Endodermal cell (in vitro differentiated cells): ENCODE data around the gene ADARB1. TPM values are rescaled to one million over a fixed set of nuclear protein-coding genes. Genes with fewer than 3 reads are reported as not detected.

Experiments used
- DNase-seq: peaks from one replicate; pipeline ENCODE4 v3.0.0-alpha.2; 2017
- H3K27ac ChIP-seq: 2 replicates; pipeline ENCODE4 v1.5.1; 2013; ENCODE audit warnings: mild to moderate bottlenecking, low read depth, low read length, moderate library complexity
- H3K27me3 ChIP-seq: 2 replicates; pipeline ENCODE4 v1.6.1; 2013; ENCODE audit warnings: mild to moderate bottlenecking, low read length, moderate library complexity; ENCODE audit not compliant: insufficient read depth, control insufficient read depth, poor library complexity, severe bottlenecking
- H3K36me3 ChIP-seq: 2 replicates; pipeline ENCODE4 v1.7.0; 2013; ENCODE audit warnings: mild to moderate bottlenecking, low read length, moderate library complexity; ENCODE audit not compliant: control insufficient read depth, insufficient read depth
- H3K4me1 ChIP-seq: one replicate; pipeline ENCODE4 v1.7.0; 2013; ENCODE audit warnings: low read length; ENCODE audit not compliant: control insufficient read depth, insufficient read depth
- H3K4me3 ChIP-seq: 2 replicates; pipeline ENCODE4 v1.5.1; 2013; ENCODE audit warnings: mild to moderate bottlenecking, low read length, moderate library complexity
- H3K9ac ChIP-seq: 2 replicates; pipeline ENCODE4 v1.6.1; 2013; ENCODE audit warnings: mild to moderate bottlenecking, low read length, moderate library complexity; ENCODE audit not compliant: poor library complexity, severe bottlenecking; ENCODE audit errors: extremely low read depth
- H3K9me3 ChIP-seq: 2 replicates; pipeline ENCODE4 v1.6.1; 2013; ENCODE audit warnings: mild to moderate bottlenecking, low read length, moderate library complexity; ENCODE audit not compliant: control insufficient read depth
- H3K27ac Mint-ChIP-seq: 2 replicates; pipeline ENCODE4 v1.8.0; 2020; ENCODE audit warnings: mixed read lengths
- H3K27me3 Mint-ChIP-seq: 2 replicates; pipeline ENCODE4 v1.8.0; 2021; ENCODE audit warnings: mild to moderate bottlenecking, mixed read lengths; ENCODE audit not compliant: insufficient read depth
- H3K36me3 Mint-ChIP-seq: 2 replicates; pipeline ENCODE4 v1.8.0; 2020; ENCODE audit warnings: low read depth, mixed read lengths
- H3K4me1 Mint-ChIP-seq: 2 replicates; pipeline ENCODE4 v1.8.0; 2020; ENCODE audit warnings: mixed read lengths
- H3K4me3 Mint-ChIP-seq: 2 replicates; pipeline ENCODE4 v1.8.0; 2020; ENCODE audit warnings: mild to moderate bottlenecking, moderate library complexity, mixed read lengths
- H3K9me3 Mint-ChIP-seq: 2 replicates; pipeline ENCODE4 v1.8.0; 2020; ENCODE audit warnings: mild to moderate bottlenecking, mixed read lengths
- CTCF ChIP-seq: fragments of 200-600 bp; sonication (generic); conservative IDR thresholded peaks from 2 replicates; pipeline ENCODE4 v1.5.0; 2021; ENCODE audit warnings: antibody characterized with exemption, mild to moderate bottlenecking
- WGBS, 2 experiments: methylation state at CpG; one replicate each; pipeline versions ENCODE4 v1.1.5 to v1.1.7; 2013; ENCODE audit warnings: missing lambda C conversion rate in 2 of 2, mixed read lengths in 1 of 2; ENCODE audit not compliant: insufficient coverage in 1 of 2, insufficient read length in 1 of 2; 5-methylcytosine and 5-hydroxymethylcytosine counted together
- total RNA-seq, 2 donors: library from RNA; stranded (reverse); fragmentation: NEBNext Ultra II Directional in 1 of 2; extraction: Animal tissue kit (Norgen Biotek cat#: 25700) in 1 of 2; gene quantifications; 2 replicates in 1 of 2; 3 replicates in 1 of 2; pipeline ENCODE4 v1.2.1, GENCODE V29; 2021

The ADARB1 gene
- total RNA-seq, 2 donors from 2014 or later = 11.5 to 20.1 TPM

- H3K27me3 ChIP-seq = no peaks in the 10 kb centered on the region
- Mint-ChIP-seq H3K4me3 (no peak overlapping the region), H3K27ac (no peak overlapping the region), H3K27me3 (no peaks in the 10 kb centered on the region), H3K4me1 (peaks cover 5% of the 10 kb centered on the region), H3K9me3 (no peaks in the 10 kb centered on the region), H3K36me3 (no peaks in the 10 kb centered on the region)
- WGBS, 2 experiments = 89 to 100% methylated on average over 2 to 4 of the region's 4 CpGs
- H3K4me1 ChIP-seq = peaks cover 3% of the 10 kb centered on the region
- DNase-seq = no peak
- no peak overlapping the region for H3K9ac ChIP-seq
- no peaks in the 10 kb centered on the region for H3K36me3 ChIP-seq
- no peak overlapping the region for H3K27ac ChIP-seq
- no peak for TF ChIP-seq CTCF
- H3K4me3 ChIP-seq = no peak overlapping the region
- no peaks in the 10 kb centered on the region for H3K9me3 ChIP-seq
Observed at GRCh38 chr21:45090966-45091365, 16.6 kb downstream of the ADARB1 start.

- H3K27me3 Mint-ChIP-seq = no peaks in the 10 kb centered on the region
- H3K36me3 Mint-ChIP-seq = no peaks in the 10 kb centered on the region
- H3K4me1 Mint-ChIP-seq = peaks cover 6% of the 10 kb centered on the region
- 93 to 96% methylated on average over 4 to 7 of the region's 7 CpGs for WGBS, 2 experiments
- H3K27ac Mint-ChIP-seq = no peak overlapping the region
- H3K4me3 Mint-ChIP-seq = no peak overlapping the region
- no peaks in the 10 kb centered on the region for H3K9me3 Mint-ChIP-seq
- H3K36me3 ChIP-seq = no peaks in the 10 kb centered on the region
- DNase-seq = no peak
- no peaks in the 10 kb centered on the region for H3K9me3 ChIP-seq
- no peak overlapping the region for H3K9ac ChIP-seq
- no peak for TF ChIP-seq CTCF
- no peak overlapping the region for H3K27ac ChIP-seq
- H3K4me3 ChIP-seq = no peak overlapping the region
- H3K27me3 ChIP-seq = no peaks in the 10 kb centered on the region
- peaks cover 4% of the 10 kb centered on the region for H3K4me1 ChIP-seq
Observed at GRCh38 chr21:45091550-45092322, 17.4 kb downstream of the ADARB1 start.

- Histone ChIP-seq H3K4me3 (no peak overlapping the region), H3K4me1 (peaks cover 4% of the 10 kb centered on the region), H3K27ac (no peak overlapping the region), H3K9me3 (no peaks in the 10 kb centered on the region), H3K36me3 (no peaks in the 10 kb centered on the region), H3K27me3 (no peaks in the 10 kb centered on the region), H3K9ac (no peak overlapping the region)
- Mint-ChIP-seq H3K27me3 (peaks cover 2% of the 10 kb centered on the region), H3K27ac (no peak overlapping the region), H3K9me3 (no peaks in the 10 kb centered on the region), H3K36me3 (no peaks in the 10 kb centered on the region), H3K4me3 (no peak overlapping the region), H3K4me1 (peaks cover 6% of the 10 kb centered on the region)
- 86 to 91% methylated on average over 9 to 12 of the region's 12 CpGs for WGBS, 2 experiments
- no peak for TF ChIP-seq CTCF
- DNase-seq = no peak
Observed at GRCh38 chr21:45093035-45093532, 18.7 kb downstream of the ADARB1 start.
